ENCODE measurements around the gene RAMP1.
A peak's percentile ranks its signal among the peaks of the same experiment; 100 is the strongest.
"Not testable (repeated sequence)": the region's sequence is repeated elsewhere in the genome, so short reads cannot be mapped to it uniquely, and the experiment has no call there.

RAMP1 gene
- 0.19 to 0.71 (median 0.25) reads per million in 3 experiments for total RNA-seq

DNA sequence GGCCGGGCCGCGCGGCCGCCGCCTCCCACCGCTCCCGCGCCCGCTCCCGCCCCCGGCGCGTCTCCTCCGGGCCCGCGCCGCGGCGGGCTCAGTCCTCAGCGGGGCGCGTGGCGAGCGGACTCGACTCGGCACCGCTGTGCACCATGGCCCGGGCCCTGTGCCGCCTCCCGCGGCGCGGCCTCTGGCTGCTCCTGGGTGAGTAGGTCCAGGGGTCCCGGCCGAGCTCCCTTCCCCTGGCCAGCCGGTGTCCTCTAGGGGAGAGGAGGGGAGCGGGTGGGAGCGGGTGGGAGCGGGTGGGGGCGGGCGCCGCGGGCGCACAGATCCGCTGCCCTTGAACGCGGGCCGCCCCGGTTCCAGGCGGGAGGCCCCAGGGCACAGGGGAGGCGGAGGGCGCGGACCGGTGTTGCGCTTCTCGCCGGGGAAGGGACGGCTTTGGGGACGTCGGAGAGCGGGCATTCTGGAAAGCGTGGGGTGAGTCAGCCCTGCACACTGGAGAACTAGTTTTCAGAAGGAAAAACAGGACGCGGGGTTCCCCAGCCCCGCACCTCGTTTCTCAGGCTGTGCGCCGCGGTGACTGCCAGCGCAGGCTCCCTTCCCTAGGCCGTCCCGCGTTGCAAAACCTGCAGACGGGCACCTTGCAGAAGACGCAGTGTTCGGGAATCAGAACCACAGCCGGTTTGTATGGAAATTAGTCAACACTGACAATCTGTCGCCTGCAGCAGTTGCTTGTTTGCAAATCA, at the start of gene RAMP1:
RAMP1 (plus strand) TSS at position 91 of the 740 bp plus-strand sequence; CDS start at position 144, 53 bp downstream.
- no peak for DNase-seq

DNA sequence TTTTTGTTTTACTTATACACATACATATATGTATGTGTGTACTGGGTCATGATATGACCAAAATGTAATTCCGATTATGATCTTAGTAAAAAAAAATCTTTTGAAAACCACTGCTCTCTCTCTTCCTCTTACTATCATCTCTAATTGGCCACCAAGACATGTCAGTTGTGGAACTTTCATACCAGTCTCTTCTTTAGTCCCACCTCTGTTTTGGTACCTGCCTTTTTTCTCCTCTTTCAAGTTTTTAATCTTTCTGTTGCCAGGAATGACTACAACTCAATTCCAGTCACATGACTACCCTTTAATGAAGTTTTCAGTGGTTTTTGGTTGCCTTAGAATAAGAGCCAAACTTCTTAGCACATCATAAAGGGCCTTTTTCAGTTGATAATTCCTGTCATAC, 43.8 kb upstream of the RAMP1 start:
- DNase-seq, result no peak

DNA sequence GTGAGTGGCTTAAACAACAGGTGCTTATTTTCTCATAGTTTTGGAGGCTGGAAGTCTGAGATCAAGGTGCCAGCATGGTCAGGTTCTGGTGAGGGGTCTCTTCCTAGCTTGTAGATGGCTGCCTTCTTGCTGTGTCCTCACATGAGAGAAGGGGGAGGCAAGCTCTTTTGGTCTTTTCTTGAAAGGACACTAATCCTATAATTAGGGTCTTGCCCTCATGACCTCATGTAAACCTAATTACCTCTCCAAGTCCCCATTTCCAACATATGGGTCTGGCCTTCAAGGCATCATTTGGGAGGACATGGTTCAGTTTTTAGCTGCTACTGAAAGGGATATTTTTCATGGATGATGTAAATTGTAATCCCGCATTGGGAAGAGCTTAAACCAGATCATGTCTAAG, 42.9 kb upstream of the RAMP1 start:
- no peak for DNase-seq

DNA sequence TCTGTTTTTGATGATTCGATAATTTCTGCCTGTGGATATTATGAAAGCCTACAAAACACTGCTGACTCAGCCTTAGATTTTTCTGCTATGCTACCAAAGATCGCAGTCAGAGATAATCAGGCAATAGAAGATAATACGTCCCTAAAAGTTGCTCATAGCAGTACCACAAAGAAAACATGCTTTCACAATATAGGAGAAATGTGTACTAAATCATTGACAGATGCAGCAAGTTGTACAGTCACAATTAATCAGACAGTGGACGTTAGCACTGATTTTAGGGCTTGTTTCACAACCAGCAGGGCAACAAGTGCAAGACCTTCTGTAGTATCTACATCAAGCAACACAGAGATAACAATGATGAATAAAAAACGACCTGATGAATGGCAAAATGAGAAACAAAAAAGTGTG, 41.4 kb upstream of the RAMP1 start:
- no peak for DNase-seq

DNA sequence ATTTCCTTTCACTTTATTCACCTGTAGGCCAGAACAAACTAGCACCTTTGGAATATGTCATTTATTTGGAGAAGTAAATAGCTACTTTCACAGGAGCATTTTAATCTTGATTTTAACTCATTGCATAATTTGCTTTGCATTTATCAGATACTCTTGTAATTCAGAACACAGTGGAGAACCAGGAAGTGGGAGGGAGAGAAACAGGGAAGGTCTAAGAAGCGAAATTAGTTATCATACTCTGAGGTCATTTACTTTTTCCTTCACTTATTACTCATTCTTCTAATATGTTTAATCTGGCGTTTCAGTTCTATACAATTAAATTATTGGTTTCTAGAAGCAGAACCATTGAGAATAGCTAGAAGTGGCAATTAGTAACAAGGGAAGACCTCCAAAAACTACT, 40.2 kb upstream of the RAMP1 start:
- DNase-seq, result no peak

DNA sequence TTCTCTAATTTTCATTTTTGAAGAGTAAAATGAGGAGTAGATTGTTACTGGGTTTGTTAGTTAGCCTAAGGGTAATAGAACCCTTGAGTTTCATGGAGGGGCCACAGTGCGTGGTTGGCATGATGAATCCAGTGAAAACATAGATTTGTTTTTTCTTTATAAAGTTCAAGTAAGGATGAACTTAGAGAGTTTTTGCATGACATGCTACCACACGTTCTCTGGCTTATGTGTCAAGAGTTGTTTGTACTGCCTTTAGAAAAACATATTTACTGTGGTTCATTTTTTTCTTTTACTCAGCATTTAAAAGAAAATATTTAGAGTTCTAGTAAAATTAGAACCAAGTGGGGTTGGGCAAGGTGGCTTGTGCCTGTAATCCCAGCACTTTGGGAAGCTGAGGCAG, 39.0 kb upstream of the RAMP1 start:
- DNase-seq, result no peak

DNA sequence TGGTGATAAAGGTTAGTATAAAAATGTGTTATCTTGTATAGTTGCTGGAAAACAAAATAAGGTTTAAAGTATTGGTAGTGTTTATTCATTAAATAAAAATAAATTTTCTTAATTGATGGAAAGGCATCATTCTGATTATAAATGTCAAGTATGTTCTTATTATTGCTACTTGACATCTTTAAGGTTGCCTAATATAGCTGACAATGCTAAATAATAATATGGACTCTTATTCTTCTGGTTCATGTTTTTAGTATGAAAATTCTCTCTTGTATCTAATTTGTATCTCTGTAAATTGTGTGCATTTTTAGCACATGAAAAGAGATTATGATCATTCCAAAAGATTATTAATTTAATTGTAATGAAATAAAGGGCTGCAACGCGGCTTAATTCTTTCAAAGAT, 35.9 kb upstream of the RAMP1 start:
- DNase-seq, result no peak

DNA sequence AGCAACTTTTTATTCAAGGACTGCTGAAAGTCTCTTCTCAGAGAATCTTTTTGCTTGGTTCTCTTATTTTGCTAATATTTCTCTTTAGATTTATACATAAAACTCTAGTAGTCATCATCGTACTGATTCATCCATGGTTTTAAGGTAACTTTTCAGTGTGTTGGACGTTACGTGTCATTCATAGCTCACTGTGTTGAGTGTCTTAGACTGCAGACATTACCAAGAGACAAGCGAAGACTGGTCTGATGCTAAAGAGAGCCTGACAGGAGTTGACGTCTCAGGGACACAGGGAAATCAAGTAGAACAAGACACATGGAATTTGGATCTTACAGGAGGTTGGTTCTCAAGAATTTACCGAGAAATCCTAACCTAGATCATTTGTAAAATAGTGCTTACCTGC, 35.3 kb upstream of the RAMP1 start:
- DNase-seq, result no peak

DNA sequence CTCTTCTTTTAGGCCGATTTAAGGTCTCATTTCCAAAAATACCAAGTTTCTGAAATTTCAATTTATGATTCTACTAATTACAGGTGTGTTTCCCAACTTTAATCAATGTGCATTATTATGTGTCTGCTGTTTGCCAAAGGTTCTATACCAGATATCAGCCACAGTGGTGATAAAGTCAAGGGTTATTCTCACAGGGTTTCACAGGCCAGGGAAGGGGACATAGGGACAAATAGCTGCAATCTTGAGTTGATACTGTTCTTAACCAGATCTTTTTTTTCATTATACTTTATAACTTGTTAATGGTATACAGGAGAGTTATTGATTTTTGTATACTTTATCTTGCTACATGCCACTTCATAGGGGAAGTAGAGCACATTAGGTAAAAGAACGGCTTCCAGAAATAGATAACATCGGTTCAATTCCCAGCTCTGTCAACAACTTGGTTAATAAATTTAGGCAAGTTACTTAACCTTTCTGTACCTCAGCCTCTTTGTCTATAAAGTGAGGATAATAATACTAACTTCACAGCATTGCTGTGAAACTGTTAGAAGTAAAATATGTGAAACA, 31.9 kb upstream of the RAMP1 start:
- no peak for DNase-seq

DNA sequence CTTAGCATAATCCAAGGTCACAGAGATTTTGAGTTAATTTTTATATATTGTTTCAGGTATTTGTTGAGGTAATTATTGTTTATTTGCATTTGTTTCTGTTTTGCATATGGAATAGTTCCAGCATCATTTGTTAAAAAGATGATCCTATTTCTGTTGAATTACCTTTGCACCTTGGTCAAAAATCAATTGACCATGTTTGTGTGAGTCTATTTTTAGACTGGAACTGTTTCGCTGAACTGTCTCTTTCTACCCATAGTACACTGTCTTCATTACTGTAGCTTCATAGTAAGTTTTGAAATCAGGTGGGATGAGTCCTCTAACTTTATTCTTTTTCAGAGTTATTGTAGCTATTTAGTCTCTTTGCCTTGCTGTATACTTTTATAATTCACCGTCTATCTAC, 28.9 kb upstream of the RAMP1 start:
- DNase-seq, result no peak

DNA sequence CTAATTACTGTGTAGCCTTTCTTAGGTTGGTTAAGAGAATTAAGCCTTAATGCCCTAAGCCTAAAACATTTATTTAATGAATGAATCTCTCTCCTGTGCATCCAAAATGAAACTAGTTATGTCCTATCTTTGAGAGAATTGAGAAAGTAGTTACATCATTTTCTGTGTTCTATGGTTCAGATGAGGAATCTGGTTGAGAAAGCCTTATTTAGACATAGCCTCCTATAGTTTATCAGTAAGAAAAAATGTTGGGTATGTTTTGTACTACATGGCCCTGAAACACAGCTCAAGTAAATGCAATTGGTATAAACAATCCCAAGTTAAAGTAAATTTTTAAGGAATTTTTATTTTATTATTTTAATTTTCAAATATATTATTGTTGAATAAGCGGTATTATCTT, 25.9 kb upstream of the RAMP1 start:
- DNase-seq, result no peak

DNA sequence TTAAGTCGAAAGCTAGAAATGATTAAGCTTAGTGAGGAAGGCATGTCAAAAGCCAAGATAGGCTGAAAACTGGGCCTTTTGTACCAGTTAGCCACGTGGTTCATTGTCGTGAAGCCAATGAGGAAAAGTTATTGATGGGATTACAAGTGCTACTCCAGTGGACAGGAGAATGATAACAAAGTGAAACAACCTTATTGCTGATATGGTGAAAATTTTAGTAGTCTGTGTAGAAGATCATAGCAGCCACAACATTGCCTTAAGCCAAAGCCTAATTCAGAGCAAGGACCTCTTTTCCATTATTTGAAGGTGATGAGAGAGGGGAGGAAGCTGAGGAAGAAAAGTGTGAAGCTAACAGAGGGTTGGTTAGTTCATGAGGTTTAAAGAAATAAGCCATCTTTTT, 24.1 kb upstream of the RAMP1 start:
- DNase-seq, result no peak

DNA sequence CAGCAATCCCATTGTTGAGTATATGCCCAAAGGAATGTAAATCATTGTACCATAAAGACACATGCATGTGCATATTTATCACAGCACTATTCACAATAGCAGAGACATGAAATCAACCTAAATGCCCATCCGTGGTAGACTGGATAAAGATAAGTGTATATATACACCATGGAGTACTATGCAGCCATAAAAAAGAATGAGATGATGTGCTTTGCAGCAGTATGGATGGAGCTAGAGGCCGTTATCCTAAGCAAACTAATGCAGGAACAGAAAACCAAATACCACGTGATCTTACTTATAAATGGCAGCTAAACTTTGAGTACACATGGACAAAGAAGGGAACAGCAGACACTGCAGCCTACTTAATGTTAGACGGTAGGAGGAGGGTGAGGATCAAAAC, 18.4 kb upstream of the RAMP1 start:
- DNase-seq, result no peak

DNA sequence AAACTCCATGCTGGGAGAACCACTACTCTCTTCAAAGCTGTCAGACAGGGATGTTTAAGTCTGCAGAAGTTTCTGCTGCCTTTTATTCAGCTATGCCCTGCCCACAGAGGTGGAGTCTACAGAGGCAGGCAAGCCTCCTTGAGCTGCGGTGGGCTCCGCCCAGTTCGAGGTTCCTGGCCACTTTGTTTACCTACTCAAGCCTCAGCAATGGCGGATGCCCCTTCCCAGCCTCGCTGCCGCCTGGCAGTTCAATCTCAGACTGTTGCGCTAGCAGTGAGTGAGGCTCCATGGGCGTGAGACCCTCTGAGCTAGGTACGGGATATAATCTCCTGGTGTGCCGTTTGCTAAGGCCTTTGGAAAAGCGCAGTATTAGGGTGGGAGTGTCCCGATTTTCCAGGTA, 10.5 kb upstream of the RAMP1 start:
- DNase-seq, result not testable (repeated sequence)

DNA sequence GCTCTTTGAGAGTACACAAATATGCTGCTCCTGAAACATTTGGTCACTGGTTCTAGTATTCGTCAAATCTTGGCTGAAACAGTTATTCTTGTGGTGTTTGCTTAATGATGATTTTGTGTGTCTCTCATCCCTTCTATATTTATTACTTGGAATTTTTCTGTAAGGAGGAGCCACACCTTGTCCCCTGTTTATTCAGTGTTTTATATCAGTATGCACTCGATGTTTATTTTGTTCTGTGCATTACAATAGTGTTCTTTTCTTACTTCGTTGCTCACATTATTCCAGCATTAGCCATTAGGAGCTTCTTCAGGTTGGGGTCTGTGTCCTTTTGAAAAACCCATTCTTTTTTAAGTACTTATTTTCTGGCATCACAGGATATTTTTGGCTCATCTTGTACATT, 5.1 kb upstream of the RAMP1 start:
- no peak for DNase-seq

DNA sequence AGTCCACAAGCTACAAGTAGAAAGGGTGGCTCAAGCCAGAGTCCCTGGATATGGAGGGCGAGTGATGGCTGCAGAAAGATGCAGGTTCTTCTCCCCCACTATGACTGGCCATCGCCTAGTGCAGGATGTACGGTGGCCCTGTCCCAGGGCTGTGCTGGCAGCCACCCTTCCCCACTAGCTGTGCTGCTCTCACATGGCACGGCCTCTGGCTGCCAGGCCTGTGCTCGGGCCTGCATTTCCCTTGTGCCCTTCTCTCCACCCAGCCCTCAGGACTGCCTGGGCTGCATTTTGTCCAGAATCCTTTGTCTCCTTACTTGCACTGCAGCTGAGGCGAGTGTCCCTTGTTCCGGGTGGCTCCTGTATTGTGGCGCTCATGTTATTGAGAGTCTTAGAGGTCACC, 1.6 kb upstream of the RAMP1 start:
- no peak for DNase-seq

DNA sequence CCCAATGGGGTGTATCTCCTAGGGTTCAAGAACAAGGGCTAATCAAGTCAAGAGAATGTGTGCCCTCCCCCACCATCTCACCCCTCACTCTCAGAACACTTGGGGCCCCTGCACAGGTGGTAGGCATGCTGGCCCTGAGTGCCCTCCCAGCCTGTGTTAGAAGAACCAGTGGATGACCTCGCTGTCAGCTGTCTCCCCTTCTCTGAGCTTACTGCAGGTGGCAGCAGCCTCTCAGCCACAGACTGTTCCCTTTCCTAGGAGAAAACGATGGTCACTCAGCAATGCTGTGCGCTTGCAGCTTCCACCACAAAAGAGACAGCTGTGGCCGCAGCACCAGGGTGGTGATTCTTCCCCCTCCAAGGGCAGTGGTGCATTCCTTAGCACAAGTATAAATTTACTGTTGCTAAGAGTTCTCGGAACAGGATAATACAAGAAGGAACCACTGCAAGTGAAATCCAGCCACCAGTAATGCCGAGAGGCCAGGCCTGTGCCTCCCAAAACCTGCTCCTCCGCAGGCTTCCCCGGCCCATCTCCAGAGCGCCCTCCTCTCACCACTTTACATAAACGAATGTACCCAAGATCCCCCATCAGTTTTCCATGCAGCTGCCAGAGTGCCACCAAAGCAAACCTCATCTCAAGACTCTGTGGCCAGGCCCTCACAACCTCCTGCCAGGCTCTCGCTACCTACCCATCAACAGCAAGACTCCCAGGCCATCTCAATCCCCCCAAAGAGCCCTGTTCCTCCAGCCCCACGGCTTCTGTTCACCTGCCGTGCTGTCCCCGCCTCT, 935 bp upstream of the RAMP1 start:
- peak; percentile 39 for DNase-seq

DNA sequence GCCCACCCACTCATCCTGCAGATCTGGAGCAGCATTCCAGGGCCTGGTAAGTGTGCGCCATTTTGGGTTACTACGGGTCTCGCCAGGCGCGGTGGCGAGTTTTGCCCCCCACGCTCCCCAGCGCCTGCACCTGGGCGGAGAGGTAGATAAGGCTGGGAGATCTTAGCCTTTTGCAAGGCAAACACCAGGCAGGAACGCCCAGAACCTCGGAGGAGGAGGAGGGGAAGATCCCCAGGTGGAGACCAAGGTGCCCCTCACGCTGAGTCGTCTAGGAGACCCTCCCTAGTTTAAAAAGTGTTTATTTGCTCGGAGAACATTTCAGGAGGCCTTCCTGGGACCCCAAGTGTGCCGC, 365 bp upstream of the RAMP1 start:
- DNase-seq, result no peak

DNA sequence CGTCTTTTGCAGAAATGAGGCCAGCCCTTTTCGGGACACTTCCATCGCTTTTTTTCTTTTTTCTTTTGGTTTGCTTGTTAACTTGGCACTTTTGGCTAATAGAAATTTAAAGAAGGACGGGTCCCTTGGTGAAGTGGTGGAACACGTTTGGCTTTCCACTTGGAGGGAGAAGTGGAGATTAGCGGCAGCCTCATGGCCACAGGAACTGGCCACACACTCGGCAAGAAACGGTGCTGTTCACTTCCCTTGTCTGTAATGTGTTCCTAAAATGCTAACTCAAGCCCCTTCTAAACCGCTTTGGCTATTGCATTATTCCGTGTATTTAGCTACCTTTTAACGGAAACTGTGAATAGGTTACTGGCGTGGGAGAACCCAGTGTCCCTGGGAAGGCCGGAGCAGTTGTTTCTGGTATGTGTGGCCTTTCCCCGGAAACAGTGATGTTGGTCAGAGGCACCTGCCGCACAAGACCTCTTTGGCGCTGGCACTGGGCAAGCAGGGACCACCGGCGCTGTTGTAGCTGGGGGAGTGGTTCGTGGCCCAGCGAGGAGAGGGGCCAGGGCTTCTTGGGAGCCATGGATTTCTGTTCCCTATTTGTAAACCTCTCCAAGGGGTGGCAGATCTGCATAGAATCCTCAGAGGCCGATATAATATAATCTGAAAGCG, 981 bp downstream of the RAMP1 start:
- no peak for DNase-seq

DNA sequence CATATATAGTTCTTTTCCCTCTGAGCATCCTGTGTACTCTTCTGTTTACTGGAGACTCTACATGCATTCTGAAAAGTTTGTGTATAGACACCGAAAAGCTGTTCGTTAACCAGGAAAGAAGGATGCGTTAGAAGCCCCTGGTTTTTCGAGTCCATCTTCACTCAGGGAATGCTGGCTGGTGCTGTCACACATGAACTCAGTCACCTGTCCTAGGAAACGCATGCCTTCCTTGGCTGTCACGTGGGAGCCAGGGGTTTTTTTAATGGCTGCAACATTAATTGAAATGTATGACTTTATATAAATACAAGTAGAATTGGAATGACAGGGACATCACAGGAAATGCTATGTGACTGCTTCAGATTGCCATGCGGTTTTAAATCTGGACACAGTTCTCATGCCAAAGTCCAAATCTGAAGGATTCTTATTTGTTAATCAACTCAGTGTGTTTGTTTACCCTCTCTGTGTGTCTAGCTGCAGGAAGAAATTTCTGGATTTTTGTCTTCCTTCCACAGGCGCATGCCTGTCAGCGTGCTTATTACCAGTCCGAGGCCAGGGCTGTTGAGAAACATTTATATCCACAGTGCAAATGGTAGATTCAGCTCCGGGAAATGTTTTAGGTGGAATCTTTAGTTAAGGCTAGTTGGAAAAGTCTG, 2.6 kb downstream of the RAMP1 start:
- DNase-seq, result no peak

DNA sequence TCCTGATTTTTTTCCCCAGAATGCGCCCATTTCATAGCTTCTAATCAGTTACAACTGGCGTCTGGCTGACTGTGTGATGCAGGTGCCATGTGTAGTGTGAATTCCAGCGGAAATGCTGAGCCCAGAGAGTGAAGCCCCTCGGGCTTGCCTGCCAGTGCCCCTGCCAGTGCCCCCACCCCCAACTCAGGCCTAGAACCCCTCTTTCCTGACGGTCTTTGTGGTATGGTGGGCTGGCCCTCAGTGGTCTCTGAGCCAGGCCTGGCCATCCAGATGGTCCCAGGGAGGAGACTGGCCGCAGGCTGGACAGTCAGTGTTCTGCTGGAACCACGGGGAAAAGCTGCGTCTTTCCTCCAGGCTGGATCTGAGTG, 3.1 kb downstream of the RAMP1 start:
- no peak for DNase-seq

DNA sequence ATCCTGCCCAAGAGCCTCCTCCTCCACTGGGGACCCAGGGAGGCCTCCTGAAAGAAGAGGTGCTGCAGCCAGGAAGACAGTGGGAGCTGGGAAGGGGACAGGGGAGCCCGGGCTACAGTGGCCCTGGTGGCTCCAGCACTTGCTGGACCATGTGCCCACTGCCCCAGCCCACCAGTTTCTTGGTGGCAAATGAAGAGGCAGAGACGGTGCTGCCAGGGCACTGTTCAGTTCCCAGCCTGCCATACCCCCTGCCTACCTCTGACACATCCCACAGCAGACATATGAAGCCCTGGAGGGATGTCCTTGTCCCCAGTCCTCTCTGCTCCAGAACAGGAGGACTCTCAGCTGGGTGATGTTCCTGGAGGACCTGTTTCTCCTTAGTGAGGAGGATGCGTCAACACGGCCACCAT, 3.7 kb downstream of the RAMP1 start:
- DNase-seq, result no peak

Measured in central memory CD4-positive, alpha-beta T cell (primary cell).